ENCODE measurements around the gene VPS39.

DNA sequence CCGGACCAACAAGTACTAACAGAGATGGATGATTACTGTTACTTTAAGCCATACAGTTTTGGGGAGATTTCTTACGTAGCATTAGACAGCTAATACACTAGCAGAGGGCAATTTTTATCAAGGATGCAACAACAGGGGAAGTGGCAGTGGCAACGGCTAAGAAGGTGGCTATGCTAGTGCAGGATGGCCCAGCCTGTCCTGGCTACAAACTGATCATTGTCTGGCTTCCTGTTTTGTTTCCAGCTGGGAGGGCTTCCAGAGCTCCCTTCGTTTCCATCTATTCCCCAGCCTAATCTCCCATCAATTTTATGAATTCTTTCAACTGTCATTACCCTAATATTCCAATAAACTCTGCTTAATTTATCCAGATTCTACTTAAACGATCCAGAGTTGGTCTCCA is 35.6 kb downstream of the VPS39 start:
- no peak for TF ChIP-seq EP300 (IDR thresholded peaks at IDR 0.05)
- TF ChIP-seq, protein P1, sequence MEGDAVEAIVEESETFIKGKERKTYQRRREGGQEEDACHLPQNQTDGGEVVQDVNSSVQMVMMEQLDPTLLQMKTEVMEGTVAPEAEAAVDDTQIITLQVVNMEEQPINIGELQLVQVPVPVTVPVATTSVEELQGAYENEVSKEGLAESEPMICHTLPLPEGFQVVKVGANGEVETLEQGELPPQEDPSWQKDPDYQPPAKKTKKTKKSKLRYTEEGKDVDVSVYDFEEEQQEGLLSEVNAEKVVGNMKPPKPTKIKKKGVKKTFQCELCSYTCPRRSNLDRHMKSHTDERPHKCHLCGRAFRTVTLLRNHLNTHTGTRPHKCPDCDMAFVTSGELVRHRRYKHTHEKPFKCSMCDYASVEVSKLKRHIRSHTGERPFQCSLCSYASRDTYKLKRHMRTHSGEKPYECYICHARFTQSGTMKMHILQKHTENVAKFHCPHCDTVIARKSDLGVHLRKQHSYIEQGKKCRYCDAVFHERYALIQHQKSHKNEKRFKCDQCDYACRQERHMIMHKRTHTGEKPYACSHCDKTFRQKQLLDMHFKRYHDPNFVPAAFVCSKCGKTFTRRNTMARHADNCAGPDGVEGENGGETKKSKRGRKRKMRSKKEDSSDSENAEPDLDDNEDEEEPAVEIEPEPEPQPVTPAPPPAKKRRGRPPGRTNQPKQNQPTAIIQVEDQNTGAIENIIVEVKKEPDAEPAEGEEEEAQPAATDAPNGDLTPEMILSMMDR (IDR thresholded peaks at IDR 0.05): no peak
- no peak for TF ChIP-seq POLR2A (IDR thresholded peaks at IDR 0.05)

All from ovary (tissue), 3 donors.